Ectodermal cell (in vitro differentiated cells): ENCODE results near the gene RETNLB. TPM values are rescaled to one million over a fixed set of nuclear protein-coding genes. Genes with fewer than 3 reads are reported as not detected.

ENCODE experiments used
- H3K27ac ChIP-seq: 2 replicates; pipeline ENCODE4 v1.7.0; 2013; ENCODE audit warnings: mild to moderate bottlenecking, low read depth, low read length; ENCODE audit not compliant: insufficient read depth, poor library complexity, severe bottlenecking
- H3K27me3 ChIP-seq: 2 replicates; pipeline ENCODE4 v1.7.0; 2013; ENCODE audit warnings: mild to moderate bottlenecking, low read length; ENCODE audit not compliant: insufficient read depth, control insufficient read depth, poor library complexity, severe bottlenecking
- H3K36me3 ChIP-seq: one replicate; pipeline ENCODE4 v1.7.0; 2013; ENCODE audit warnings: low read length; ENCODE audit not compliant: control insufficient read depth, insufficient read depth
- H3K4me1 ChIP-seq: one replicate; pipeline ENCODE4 v1.7.0; 2013; ENCODE audit warnings: low read length; ENCODE audit not compliant: control insufficient read depth, insufficient read depth
- H3K4me3 ChIP-seq: 2 replicates; pipeline ENCODE4 v1.7.0; 2013; ENCODE audit warnings: low read depth, low read length, control low read depth; ENCODE audit not compliant: insufficient read depth
- H3K9me3 ChIP-seq: 2 replicates; pipeline ENCODE4 v1.7.0; 2013; ENCODE audit warnings: mild to moderate bottlenecking, low read length, moderate library complexity; ENCODE audit not compliant: control insufficient read depth
- WGBS, 2 experiments: methylation state at CpG; one replicate each; pipeline ENCODE4 v1.1.7; 2013; ENCODE audit warnings: missing lambda C conversion rate in 2 of 2; 5-methylcytosine and 5-hydroxymethylcytosine counted together
- polyA plus RNA-seq, 4 experiments: library from polyadenylated mRNA; stranded (reverse); fragments of 50-300 nt; gene quantifications; one replicate each; pipeline ENCODE4 v1.2.3, GENCODE V29; 2013

Gene RETNLB, protein sequence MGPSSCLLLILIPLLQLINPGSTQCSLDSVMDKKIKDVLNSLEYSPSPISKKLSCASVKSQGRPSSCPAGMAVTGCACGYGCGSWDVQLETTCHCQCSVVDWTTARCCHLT
- polyA plus RNA-seq (2013, experiment 1 of 4) = not detected
- not detected for polyA plus RNA-seq (2013, experiment 2 of 4)
- not detected for polyA plus RNA-seq (2013, experiment 3 of 4)
- not detected for polyA plus RNA-seq (2013, experiment 4 of 4)

DNA sequence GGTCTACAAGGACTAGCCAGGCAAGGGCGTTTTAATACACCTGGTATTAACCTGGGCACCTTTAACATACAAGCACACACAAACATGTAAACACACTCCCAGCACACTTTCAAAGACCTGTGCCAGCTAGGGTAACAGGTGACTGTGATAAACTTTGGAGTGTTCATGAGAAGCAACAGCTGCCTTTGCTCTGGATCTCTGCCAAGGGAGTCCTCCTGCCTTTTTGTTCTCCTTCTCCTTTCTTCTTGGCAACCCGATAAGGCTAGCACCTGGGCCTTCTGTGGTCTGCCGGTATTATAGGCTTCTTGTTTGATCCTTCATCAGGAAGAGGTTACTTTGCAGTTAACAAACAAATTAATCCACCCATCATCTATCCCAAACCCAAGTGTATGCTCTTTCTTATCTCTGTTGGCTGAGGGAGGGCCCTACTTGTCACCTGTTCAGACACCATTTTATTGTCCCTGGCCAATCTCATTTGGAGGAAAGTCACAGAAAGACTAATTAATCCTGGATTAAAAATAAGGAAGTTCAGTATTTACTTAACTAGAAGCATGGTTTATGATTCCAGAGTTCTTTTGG is at the start of gene RETNLB:
RETNLB (minus strand) TSS at position 7 of the 579 bp plus-strand sequence. CDS start 225 bp downstream, outside the sequence.
- Histone ChIP-seq H3K4me3 (no peak within 1 kb of the TSS), H3K9me3 (no peaks in the 10 kb centered on the region), H3K27me3 (no peaks in the 10 kb centered on the region), H3K4me1 (no peaks in the 10 kb centered on the region), H3K36me3 (no peaks in the 10 kb centered on the region), H3K27ac (no peak within 1 kb of the TSS)
- 92 to 96% methylated on average over 3 of the region's 3 CpGs for WGBS, 2 experiments

DNA sequence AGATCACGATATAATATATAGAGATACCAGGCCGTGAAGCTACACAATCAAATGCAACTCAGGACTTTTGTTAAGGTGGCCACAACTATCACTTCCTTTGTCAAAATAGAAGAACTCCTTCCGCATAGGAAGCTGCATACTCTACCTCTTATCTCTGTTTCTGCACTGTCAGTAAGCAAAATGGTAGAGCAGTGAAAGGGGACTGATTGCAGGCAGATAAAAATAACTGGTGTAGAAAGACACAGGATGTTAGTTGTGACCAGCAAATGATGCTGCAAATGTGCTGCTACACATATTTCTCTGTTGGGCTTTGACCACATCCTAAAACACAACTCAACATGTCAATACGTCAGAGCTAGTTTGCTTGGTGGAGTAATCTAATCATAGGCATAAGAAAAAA is 49.1 kb upstream of the RETNLB start:
- no peak overlapping the region for H3K27ac ChIP-seq
- H3K36me3 ChIP-seq = no peaks in the 10 kb centered on the region
- WGBS, 2 experiments = 95 to 100% methylated on average over 2 to 3 of the region's 4 CpGs
- no peaks in the 10 kb centered on the region for H3K9me3 ChIP-seq
- no peaks in the 10 kb centered on the region for H3K27me3 ChIP-seq
- no peaks in the 10 kb centered on the region for H3K4me1 ChIP-seq
- H3K4me3 ChIP-seq = no peak overlapping the region

DNA sequence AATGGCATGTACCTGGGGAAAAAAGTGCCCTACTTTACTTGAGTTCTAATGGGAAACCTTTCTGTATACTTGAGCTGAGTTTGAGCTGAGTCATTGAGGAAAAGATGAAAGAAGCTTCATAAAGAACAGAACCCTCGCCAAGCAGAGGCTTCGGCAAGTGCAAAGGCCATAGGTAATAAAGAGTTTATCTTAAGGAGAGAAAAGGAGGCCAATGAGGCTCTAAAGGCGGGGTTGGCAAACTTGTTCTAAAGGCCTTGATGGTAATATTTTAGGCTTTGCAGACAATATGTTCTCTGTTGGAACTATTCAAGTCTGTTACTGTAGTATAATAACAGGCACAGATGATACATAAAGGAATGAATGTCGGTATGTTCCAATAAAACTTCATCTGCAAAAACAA is 47.8 kb upstream of the RETNLB start:
- no peaks in the 10 kb centered on the region for H3K4me1 ChIP-seq
- H3K27ac ChIP-seq = no peak overlapping the region
- H3K4me3 ChIP-seq = no peak overlapping the region
- no peaks in the 10 kb centered on the region for H3K27me3 ChIP-seq
- H3K9me3 ChIP-seq = no peaks in the 10 kb centered on the region
- H3K36me3 ChIP-seq = no peaks in the 10 kb centered on the region
- WGBS, 2 experiments = 96 to 98% methylated on average over 4 of the region's 4 CpGs

DNA sequence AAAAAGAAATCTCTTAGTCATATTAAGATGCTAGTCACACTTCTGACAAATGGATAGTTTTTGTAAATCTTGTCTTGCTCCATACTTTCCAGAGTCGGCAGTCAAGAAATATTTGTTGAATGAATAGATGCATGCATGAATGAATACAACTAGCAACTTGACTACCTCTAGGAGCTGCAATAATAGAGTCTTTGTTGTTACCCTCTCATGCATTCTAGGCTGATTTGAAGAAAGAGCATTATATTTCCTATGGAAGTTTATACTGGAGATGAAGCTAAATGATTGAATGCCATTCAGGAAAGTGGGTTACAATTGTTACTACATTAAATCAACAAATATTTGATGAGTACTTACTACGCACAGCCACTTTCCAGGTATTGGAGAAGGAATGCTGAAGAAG is 47.2 kb upstream of the RETNLB start:
- 83 to 94% methylated on average over 1 to 2 of the region's 2 CpGs for WGBS, 2 experiments
- H3K27me3 ChIP-seq = no peaks in the 10 kb centered on the region
- no peaks in the 10 kb centered on the region for H3K9me3 ChIP-seq
- H3K36me3 ChIP-seq = no peaks in the 10 kb centered on the region
- H3K27ac ChIP-seq = no peak overlapping the region
- no peaks in the 10 kb centered on the region for H3K4me1 ChIP-seq
- H3K4me3 ChIP-seq = no peak overlapping the region

DNA sequence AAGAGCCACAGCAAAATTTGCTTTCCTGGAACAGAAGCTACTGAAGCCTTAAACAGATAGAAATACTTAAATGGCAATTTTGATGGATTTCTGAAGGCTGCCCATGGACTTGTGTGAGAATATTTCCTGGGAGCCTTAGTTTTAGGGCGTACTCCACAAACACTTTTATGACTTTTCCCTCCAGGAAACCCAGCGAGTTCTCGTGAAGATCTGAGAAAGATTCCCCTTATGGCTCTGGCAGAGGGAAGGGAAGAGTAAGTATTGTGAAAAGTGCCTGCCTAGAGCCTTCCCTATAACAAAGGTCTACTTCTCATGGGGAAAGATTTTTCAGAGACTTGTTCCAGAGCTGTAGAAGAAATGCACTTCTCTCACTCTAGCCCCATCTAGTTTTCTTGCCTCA is 34.3 kb upstream of the RETNLB start:
- no peaks in the 10 kb centered on the region for H3K27me3 ChIP-seq
- H3K27ac ChIP-seq = no peak overlapping the region
- no peaks in the 10 kb centered on the region for H3K9me3 ChIP-seq
- 77 to 90% methylated on average over 2 to 3 of the region's 3 CpGs for WGBS, 2 experiments
- H3K4me1 ChIP-seq = no peaks in the 10 kb centered on the region
- H3K36me3 ChIP-seq = no peaks in the 10 kb centered on the region
- H3K4me3 ChIP-seq = no peak overlapping the region

DNA sequence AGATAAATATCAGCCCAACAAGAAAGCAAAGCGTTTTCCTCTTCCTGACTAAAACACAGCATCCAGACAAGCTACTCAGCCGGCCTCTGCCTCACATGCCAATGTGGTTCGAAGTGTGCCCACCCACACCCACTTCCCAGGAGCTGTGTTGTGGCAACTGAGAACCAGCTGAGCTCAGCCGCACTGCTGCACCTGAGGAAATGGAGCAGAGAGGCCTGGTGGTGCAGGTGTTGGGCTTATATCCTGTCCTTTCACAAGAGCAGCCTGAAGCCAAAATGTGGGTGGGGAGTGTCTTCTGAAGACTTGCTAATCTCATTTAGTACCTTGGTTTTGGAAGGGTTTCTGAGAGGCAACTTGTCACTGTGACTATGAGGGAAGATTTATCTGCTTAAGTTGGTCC is 23.0 kb upstream of the RETNLB start:
- 93 to 97% methylated on average over 4 of the region's 4 CpGs for WGBS, 2 experiments
- no peaks in the 10 kb centered on the region for H3K27me3 ChIP-seq
- no peaks in the 10 kb centered on the region for H3K9me3 ChIP-seq
- H3K4me3 ChIP-seq = no peak overlapping the region
- no peaks in the 10 kb centered on the region for H3K36me3 ChIP-seq
- H3K27ac ChIP-seq = no peak overlapping the region
- H3K4me1 ChIP-seq = no peaks in the 10 kb centered on the region

DNA sequence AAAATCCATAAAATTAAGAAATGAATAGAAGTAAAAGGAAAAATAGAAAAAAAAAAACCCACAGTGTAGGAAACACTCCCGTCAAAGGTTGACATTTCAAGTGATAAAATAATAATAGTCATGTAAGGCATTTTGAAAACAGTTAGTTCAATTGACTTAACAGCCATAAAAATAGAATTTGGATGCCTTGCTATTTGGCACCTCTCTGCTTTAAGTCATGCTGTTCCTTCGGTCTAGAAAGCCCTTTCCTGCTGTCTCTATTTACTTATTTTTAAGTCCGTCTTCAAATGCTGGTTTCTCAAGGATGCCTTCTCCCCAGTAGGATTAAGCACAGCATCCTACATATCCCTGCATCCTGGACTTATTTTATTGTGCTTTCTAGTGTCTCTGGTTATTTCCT is 22.3 kb upstream of the RETNLB start:
- Histone ChIP-seq H3K4me3 (no peak overlapping the region), H3K4me1 (no peaks in the 10 kb centered on the region), H3K27me3 (no peaks in the 10 kb centered on the region), H3K27ac (no peak overlapping the region), H3K36me3 (no peaks in the 10 kb centered on the region), H3K9me3 (no peaks in the 10 kb centered on the region)
- 93 to 94% methylated on average over 2 to 3 of the region's 3 CpGs for WGBS, 2 experiments

DNA sequence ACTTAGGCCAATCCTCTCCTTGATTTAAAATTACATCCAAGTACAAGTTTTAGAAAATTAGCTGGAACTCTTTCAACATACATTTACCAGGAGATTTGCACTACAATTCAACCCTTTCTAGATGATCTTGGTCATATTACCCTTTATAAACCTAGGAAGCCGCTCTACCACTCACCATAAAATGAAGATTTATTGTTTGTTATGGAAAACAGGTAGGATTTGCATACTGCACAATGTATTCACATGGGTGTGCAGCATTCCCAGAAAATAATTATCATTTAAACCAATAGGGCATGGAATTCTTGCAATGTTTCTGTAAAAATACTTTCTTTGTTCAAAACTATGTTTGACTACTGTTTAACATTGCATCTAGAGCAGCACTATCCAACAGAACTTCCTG is 18.4 kb upstream of the RETNLB start:
- Histone ChIP-seq H3K27me3 (no peaks in the 10 kb centered on the region), H3K4me3 (no peak overlapping the region), H3K4me1 (no peaks in the 10 kb centered on the region), H3K27ac (no peak overlapping the region), H3K36me3 (no peaks in the 10 kb centered on the region), H3K9me3 (no peaks in the 10 kb centered on the region)
- WGBS, 2 experiments = no CpG with 5 or more reads among the region's 1 CpG

DNA sequence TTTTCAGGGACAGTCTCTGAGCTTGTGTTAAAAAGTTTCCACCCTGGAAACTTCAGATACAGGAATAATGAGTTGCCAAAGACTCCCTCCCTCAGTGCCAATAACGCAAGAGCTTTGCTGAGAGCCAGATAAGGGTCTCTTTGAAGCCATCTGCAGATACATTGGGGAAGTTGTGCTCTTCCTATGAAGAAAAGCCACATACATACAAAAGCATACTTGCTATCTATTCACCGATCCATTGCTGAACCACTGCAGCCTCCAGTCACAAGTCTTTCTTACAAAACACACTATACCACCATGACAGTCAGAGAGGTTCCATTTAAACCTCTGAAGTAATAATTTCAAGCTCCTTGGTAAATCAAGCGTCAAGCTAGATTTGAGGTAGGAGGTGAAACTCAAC is 10.0 kb upstream of the RETNLB start:
- WGBS, 2 experiments = 91% methylated on average over 3 of the region's 3 CpGs
- Histone ChIP-seq H3K9me3 (no peaks in the 10 kb centered on the region), H3K27ac (no peak overlapping the region), H3K4me1 (no peaks in the 10 kb centered on the region), H3K4me3 (no peak overlapping the region), H3K27me3 (no peaks in the 10 kb centered on the region), H3K36me3 (no peaks in the 10 kb centered on the region)

DNA sequence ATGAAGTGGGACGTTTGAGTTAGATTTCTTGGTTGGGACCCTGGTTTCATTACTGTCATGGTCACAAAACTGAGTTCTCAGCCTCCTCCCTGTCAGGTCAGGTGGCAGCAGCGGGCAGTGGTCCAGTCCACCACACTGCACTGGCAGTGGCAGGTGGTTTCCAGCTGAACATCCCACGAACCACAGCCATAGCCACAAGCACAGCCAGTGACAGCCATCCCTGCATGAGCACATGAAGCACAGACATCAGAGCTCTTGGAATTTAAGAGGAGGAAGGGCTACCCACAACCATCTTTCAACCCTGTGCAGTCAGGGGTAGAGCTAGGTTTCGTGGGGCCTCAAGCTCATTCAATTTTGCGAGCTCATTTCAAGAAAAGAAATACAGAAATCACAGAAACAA is 1.5 kb downstream of the RETNLB start:
- no peak overlapping the region for H3K27ac ChIP-seq
- no peaks in the 10 kb centered on the region for H3K36me3 ChIP-seq
- H3K27me3 ChIP-seq = no peaks in the 10 kb centered on the region
- WGBS, 2 experiments = 89 to 92% methylated on average over 5 of the region's 5 CpGs
- no peak overlapping the region for H3K4me3 ChIP-seq
- no peaks in the 10 kb centered on the region for H3K4me1 ChIP-seq
- no peaks in the 10 kb centered on the region for H3K9me3 ChIP-seq
